GM20000 (cell line): ENCODE results near the gene NEGR1.

Experiments
- DNase-seq: peaks from one replicate; pipeline ENCODE4 v3.0.0; 2012; ENCODE audit warnings: low spot score
- TF ChIP-seq, protein P1 (sequence below): IDR thresholded peaks from 2 replicates; pipeline ENCODE4 v1.5.1; 2012; ENCODE audit warnings: mild to moderate bottlenecking, control low read depth; ENCODE audit errors: extremely low read depth, missing control alignments

NEGR1 gene

DNA sequence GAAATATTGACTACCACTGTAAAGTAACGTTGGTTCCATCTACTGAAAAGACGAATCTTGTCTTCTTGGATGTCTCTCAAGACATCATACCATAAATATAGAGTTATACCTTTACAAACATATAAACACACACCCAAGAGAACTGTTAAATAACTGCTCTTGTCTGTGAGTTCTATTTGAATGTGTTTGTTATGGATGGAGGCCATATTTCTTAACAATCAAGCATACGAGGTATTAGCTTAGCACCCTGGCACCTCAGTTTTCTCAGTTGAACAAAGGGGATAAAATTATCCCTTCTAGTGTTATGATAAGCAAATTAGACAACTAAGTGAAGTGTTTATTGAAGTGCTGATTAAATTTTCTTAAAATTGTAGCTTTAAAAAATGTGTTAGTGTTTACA lies 864.9 kb downstream of the NEGR1 start:
- no peak for DNase-seq

DNA sequence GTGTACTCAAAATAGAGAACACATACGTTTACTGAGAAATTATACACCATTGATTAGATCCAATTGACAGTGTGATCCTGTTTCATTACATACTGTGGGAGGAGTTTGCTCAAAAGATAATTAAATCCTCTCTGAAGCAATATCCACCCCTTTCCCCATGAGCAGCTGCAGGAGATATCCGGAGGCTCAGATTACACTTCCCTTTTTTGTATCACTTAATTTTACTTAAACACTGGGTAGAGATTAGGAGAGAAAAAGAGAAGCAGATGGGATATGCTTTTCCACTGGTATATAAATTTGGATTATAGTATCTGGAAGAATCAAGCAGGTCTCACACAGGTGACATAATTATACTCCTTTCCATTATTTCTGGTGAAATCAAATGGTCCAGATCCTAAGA lies 868.2 kb downstream of the NEGR1 start:
- DNase-seq = no peak
- TF ChIP-seq, protein P1, sequence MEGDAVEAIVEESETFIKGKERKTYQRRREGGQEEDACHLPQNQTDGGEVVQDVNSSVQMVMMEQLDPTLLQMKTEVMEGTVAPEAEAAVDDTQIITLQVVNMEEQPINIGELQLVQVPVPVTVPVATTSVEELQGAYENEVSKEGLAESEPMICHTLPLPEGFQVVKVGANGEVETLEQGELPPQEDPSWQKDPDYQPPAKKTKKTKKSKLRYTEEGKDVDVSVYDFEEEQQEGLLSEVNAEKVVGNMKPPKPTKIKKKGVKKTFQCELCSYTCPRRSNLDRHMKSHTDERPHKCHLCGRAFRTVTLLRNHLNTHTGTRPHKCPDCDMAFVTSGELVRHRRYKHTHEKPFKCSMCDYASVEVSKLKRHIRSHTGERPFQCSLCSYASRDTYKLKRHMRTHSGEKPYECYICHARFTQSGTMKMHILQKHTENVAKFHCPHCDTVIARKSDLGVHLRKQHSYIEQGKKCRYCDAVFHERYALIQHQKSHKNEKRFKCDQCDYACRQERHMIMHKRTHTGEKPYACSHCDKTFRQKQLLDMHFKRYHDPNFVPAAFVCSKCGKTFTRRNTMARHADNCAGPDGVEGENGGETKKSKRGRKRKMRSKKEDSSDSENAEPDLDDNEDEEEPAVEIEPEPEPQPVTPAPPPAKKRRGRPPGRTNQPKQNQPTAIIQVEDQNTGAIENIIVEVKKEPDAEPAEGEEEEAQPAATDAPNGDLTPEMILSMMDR = no peak

More for the DNA sequence above, 864.9 kb downstream of the NEGR1 start:
- TF ChIP-seq, protein P1 = no peak

DNA sequence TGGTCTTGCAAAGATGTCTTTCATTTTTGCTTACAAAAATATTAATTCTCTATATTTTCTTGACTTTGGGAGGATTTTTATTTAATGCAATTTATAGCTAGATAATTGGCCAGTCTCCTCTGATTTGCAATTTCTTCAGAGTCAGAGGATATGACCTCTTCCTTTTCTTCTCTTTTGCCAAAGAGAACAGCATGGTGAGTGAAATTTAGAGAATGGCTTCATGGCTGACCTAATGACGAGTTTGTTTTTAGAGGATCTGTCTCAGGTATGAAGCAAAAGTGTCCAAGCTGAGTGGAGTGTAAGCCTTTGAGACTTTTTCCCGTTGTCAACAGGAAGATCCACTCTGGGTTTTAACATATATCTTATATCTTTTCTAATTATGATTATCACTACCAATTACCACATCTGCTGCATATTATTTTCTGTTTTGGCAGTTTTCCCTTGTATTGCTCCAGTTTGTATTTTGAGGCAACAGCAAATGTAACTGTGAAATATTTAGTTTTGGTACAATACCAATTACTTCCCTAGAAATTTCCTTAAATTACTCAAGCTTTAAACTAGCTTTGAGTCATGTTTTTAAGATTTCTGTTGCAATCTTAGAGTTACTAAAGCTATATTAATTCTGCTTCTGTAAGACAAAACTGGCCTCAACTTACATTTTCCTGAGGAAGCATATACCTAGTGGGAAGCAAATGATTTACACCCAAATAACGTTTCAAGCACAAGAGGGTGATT lies 868.7 kb downstream of the NEGR1 start:
- TF ChIP-seq, protein P1 = no peak
- DNase-seq = no peak

DNA sequence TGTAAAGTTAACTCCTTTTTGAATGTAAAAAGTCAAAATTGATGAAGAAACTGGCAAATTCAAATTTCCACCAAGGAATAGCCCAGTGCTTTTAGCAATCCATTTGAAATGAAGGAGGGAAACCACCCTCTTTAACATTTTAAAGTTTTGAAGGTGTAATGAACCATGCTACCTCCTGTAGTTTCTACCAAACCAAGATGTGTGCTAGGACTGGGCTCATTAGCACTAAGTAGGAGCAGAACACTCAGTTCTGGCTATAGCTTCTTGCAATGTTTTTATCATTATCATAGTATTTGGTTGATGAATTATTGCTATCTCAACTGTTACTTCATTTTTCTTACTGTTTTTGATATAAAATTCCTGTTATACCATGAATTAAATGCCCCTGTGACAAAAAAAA lies 882.3 kb downstream of the NEGR1 start:
- TF ChIP-seq, protein P1 = no peak
- DNase-seq = no peak

DNA sequence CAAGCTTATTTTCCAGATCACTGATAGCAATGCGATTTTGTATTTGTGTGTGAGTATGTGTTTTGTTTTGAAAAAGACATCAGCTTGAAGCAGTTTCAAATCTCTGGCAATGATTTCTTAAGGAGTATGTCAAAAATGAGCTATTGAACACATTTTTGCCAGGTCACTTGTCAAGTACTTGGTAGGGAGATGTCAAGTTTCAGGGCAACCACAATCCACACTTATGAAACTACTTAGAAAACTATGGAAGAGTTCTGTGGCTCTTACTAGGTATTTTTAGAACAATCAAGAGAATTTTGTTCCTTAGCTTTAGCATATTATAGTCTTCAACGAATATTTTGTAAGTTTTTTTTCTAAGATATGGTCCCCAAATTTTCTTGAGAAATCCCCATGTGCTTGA lies 882.7 kb downstream of the NEGR1 start:
- DNase-seq = no peak
- TF ChIP-seq, protein P1 = no peak

DNA sequence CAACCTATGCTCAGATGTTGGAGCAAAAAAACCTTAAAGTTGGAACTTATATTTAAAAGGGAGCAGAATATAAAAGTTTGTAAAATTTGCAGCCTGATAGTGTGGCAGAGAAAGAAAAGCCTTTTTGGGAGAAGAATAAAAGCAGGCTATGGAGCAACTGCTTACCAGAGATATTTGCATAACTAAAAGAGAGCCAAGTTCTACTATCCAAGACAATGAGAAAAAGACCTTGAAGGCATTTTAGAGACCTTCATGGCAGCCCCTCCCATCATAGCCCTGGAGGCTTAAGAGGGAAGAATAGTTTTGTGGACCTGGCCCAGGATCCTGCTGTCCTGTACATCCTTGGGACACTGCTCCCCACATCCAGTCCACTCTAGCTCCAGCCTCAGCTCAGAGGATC lies 889.0 kb downstream of the NEGR1 start:
- DNase-seq = no peak
- TF ChIP-seq, protein P1 = no peak

DNA sequence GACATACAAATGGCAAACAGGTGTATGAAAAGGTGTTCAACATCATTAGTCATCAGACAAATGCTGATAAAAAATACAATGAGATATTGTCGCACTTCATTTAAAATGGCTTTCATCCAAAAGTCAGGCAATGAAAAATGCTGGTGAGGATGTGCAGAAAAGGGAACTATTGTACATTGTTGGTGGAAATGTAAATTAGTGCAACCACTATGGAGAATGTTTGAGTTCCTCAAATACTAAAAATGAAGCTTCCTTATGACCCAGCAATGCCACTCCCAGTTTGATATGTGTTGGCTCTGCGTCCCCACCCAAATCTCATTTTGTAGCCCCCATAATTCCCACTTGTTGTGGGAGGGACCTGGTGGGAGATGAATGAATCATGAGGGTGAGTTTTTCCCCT lies 891.8 kb downstream of the NEGR1 start:
- no peak for DNase-seq

More for the DNA sequence above, 891.8 kb downstream of the NEGR1 start:
- TF ChIP-seq, protein P1 = no peak
